Activated CD4-positive, alpha-beta T cell treated with anti-CD3 and anti-CD28 coated beads for 24 hours (primary cell): ENCODE results near the gene ADGRA1.

Experiments used
- DNase-seq, 2 donors: peaks; one replicate each; pipeline ENCODE4 v3.0.0-alpha.2; 2020; ENCODE audit warnings: low read depth in 2 of 2

Gene ADGRA1

DNA sequence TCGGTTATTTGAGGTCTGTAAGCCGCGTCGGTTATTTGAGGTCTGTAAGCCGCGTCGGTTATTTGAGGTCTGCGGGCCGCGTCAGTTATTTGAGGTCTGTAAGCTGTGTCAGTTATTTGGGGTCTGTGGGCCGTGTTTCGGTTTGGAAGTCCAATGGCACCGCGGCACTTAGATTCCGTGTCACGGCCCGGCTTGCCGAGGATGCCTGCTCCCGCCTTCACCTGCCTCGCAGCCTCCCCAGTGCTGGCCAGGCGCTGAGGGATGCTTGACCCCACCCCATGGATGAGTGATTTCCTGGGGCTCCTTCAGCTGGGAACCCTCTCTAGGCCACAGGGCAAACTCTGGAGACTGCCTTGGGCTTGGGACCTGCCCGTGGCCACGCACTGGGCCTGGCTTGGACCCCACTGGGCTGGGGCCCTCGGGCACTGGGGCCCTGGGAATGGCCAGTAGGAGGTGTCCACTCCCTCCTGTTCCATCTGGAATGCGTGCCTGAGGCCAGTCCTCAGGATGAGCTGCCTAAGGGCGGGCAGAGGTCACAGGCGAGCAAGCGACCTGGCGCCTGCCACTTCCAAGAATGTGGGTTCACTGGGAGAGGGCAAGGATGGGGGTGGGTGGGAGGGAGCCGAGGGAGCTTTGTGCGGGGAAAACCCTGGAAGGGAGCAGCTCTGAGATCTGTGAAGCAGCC lies 25.6 kb downstream of the ADGRA1 start:
- no peak for DNase-seq

DNA sequence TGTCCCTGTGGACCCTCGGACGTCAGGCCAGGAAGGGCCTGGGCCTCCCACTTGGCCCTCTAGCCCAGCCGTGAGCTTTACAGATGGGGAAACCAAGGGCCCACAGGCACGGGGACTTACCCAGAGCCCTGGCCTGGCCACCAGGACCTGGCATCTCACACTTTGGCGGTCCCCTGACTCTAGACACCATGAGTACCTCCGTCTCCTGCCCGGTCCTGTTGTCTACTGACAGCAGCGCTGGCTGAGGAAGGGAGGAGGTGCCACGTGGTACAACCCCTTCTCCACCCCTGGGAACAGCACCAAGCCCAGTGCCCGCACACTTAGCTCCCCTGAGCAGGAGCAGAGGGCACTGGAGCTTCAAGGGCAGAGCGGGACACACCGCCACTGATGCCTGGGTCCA lies 26.1 kb downstream of the ADGRA1 start:
- DNase-seq, result no peak

DNA sequence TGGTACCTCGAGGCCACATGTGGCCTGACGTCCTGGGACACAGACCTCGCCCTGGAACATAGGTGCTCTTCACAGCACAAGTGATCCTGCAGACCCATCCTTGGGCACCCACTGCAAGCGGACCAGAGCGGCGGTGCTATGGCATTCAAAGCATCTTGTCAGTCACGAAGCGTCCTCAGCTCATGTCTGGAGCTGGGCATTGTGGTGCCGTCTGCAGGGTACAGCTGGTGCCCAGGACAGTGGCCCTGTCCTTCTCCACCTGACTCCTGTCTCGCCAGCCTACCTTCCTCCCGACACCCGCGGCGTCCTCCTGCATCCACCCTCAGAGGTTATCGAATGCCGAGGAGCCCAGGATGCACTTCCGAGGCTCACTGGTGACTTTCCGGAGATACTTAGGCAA lies 26.5 kb downstream of the ADGRA1 start:
- no peak for DNase-seq

DNA sequence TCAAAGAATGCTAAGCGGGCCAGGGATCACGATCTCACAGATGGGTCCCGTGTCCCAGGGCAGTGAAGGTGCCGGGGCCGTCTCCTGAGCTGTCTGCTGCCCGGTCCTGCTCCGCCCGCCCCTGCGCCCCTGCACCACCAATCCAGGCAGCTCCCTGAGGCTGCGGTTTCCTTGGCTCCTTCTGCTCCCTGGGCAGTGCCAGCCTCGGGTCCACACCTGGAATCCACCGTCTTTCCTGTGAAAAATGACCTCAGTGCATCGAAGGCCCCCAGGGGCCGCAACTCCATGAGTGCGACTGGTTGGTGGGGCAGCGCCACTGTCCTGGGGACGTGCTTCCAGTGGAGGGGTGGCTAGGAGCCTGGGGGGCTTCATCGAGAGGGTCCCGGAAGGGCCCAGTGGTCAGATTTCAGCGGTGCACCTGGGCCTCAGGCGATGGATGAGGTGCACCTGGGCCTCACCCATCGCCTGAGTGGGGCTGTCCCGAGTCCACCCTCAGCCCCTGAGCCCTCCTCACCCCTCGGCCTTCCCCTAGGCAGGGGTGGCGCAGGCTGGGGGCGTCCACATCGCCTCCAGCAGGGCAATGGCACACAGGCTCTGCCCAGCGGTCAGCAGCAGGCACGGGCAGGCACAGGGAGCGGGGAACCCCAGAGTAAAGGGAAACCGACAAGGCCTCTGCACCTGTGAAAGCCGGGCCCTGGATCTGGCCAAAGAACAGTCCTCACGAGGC lies 27.2 kb downstream of the ADGRA1 start:
- DNase-seq, result no peak

DNA sequence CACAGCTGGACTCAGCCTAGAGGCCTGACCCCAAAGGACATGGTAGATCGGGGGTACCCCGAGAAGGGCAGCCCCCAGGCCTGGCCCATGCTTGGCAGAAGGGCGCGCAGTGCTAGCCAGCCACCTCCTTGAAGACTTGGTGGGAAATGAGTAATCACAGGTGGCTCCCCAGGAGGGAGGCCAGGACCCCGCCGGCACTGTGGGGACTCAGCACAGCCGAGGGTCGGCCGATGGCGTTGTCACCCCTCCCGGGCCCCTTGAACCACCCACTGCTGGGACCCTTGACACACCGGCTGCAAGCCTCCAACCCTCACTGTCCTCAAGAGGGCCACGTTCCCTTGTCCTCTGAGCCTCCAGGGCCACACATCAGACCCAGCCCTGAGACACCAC lies 27.7 kb downstream of the ADGRA1 start:
- DNase-seq, result no peak

DNA sequence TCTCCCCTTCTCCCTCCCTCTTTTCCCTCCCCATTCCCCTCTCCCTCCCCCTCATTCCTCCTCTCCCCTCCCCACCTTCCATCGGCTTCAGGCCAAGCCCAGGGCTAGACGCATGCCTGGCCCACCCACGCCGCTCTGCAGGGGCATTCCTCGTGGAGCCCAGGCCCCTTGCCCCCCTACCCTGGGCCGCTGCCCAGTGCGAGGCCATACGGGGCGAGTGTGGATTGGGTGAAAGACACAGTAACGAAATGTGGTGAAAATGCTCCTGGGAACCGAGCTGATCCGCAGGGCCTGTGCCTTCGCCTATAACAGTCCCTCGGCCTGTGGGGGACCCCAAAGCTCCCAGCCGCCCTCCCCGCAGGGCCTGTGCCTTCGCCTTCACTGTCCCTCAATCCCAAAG lies 28.3 kb downstream of the ADGRA1 start:
- no peak for DNase-seq

DNA sequence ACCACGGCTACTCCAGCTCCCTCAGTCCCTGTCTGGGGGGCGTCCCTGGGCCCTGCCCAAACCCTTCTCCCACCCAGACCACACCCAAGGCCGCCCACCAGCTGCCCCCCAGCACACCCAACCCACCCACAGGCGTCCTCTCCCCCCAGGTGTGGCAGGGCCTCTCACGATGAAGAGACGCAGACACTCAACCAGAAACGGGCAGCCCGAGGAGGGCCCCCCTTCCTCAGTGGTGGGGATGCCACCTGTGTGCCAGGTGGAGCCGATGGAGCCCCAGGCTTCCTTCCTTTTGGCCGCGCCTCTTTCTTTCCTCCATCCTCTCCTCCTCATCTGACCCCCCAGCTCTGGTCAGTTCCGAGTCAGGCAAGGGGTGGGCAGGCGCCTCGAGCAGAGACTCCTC lies 28.7 kb downstream of the ADGRA1 start:
- DNase-seq, result no peak

DNA sequence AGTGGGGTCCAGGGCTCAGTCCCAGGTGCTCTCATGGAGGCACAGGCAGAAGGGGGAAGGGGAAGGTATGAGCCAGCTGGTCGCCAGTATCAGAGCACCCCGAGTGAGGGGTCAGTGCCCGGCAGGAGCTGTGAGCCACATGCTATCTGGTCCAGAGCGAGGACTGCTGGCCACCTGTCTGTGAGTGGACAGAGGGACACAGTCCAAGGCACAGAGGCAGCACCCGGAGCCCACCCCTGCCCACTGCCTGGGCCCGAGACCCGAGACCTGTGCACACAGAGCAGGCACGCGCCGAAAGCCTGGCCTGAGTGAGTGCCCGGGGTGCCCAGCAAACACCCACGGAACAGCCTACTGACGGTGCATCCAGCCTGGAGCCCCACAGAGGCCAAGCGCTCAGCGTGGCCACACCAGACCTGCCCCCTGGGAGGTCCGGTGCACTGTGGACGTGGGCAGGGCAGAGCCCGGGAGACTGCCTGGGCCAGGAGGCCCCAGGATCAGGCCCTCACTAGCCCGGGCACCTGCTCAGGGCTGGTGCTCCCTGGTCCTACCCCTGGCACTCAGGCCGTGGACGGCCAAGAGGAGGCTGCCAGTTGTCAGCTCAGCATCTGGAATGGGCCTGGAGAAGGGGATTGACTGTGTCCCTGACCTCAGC lies 29.4 kb downstream of the ADGRA1 start:
- DNase-seq, result no peak

DNA sequence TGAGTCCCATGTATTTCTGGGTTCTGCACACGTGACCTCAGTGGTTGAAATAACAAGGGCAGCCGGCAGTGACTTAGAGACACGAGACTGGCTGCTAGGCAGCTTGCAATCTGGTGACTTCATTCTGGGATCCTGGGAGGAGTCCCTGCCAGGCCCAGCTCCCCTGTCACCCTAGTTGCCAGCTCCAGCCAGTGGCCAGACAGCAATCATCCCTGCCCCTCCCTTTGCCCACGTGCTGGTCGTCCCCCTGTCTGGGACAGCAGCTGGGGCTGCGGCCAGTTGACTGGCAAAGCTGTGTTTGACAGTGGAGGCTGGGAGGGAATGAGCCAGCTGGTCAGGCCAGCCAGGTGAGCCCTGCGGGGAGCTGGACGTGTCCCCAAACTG lies 30.0 kb downstream of the ADGRA1 start:
- no peak for DNase-seq

DNA sequence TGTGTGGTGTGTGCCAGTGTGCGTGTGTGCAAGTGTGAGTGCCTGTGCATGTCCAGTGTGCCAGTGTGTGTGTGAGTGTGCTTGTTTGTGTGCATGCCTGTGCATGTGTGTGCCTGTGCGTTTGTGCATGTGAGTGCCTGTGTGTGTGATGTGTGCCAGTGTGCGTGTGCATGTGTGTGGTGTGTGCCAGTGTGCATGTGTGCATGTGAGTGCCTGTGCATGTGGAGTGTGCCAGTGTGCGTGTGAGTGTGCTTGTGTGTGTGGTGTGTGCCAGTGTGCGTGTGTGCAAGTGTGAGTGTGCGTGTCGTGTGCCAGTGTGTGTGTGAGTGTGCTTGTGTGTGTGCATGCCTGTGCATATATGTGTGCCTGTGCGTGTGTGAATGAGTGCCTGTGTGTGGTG lies 33.8 kb downstream of the ADGRA1 start:
- DNase-seq, result no peak

DNA sequence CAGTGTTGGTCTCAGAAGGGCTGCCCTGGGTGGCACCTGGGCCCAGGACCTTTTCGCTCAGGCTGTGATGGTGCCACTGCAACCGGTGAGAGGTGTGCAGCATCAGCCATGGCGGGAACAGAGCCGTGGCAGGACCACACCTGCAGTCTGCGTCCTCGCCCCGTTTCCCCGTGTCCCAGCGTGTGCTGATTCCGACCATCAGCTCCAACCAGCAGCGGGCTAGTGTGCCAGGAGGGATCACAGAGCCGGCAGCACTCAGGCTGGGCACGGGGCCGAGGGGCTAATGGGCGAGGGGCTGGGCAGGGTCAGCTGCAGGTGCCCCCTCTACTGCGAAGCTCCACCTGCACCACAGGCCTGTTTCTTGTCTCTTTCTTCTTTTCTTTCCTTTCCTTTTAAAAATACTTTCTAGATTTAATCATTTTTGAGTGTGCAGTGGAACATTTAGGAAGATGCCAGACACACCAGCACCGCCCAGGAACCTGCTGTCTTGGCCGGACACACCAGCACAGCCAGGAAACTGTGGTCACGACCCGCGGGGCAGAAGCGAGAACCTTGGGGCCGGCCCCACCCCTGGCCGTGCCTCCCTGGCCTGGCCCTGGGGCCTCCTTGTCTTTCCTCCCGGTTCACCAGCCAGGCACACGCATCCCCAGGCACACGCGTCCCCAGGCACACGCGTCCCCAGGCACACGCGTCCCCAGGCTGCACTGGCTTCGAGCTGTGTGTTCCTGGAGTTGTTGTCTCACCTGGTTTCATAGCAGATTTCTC lies 34.6 kb downstream of the ADGRA1 start:
- no peak for DNase-seq

DNA sequence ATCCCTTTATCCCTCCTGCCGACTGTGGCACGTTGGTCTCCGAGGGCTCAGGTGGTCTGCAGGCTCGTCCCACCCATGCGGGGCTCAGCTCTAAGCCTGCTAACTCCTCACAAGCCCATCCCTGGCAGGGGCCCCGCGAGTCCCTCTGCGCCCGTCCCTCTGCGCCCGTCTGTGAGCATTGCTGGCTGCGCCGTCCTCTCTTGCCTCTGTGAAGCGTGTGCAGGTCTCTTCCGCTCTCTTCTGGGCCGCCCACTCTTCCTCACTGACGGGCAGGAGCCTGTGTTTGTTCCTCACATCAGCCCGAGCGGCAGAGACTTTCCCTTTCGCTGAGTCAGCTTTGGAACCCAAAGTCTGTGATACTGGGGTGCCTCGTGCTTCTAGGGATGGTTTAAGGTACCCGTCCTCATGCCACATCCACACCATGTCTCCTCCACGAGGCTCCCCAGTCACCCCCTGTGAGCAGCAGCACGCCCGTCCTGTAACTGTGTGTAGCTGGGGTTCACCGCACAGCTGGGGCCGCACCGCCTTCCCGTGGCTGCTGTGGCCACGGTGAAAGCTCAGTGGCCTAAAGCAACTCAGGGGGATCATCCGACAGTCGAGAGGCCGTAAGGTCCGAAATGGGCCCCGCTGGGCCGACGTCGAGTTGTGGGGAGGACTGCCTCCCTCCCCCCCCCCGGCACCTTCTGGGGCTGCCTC lies 35.5 kb downstream of the ADGRA1 start:
- no peak for DNase-seq

DNA sequence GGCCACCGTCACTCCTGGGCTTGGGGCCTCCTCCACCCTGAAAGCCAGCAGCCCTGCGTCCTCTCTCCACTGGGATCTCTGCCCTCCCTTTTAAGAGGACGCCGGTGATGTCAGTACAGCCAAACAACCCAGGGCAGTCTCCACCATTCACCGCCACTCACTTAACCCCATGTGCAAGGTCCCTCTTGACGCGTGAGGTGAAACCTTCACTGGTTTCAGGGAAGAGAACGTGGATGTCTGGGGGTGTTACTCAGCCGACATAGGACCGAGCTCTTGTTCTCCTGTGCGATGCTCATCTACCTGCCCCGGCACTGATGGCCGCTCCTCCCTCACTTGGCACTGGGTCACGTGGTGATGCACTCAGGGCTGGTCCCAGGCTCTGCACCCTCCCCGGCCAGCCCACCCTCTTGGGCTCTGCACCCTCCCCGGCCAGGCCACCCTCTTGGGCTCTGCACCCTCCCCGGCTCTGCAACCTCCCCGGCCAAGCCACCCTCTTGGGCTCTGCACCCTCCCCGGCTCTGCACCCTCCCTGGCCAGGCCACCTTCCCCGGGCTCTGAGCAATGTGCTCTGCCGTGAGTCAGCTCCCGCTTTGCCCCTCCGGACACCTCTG lies 36.1 kb downstream of the ADGRA1 start:
- no peak for DNase-seq

DNA sequence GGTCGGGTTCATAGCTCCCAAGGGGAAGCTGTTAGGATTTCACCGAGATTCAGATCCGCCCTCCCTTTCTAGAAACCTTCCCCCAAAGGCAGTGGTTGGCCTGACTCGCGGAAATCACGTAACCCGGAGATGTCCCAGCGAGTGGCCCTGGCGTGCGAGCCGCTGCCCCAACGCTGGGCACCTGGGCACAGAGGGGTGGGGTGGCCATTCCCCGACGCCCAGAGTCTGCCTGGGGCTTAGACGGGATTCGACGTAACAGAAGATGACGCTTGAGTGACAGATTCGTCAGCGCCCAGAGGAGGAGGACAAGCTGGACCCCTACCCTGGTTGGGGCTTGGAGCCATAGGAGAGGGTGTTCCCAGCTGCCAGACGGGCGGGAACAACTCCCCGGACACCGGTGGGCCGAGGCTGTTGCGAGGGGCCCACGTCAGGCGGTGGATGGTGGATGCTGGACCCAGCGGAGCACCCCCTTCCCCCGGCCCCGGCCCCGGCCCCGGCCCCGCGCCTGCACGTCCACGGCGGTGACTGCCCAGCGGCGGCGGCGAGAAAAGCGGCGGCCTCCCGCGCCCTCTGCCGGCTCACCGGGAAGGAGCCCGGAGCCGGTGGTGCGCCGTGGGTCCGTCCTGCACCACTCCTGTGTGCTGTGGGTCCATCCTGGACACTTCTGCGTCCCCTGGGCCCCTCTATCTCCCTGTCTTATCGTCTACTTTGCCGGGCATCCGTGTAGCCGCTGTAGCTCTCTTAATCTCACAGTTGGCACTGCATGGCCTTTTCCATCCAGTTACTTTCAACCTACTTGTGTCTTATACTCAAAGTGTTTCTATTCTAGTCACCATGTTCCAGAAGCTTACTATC lies 36.9 kb downstream of the ADGRA1 start:
- DNase-seq, result no peak

DNA sequence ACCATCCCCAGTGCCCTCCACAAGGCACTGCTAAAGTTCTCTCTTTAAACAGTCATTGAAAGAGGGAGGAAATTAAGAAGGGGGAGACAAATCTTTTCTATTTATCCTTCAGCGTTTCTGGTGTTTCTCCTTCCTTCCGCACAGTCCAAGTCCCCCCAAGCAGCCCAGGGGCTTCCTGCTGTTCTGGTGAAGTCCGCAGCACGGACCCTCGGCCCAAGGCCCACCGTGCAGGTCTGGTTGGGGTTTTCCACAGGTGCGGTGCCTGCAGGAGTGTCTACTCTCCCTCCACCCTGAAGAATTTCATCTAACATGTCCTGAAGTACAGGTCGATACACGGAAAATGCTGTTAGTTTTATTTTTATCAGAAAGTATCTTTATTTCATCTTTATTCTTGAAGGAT lies 38.2 kb downstream of the ADGRA1 start:
- DNase-seq, result no peak

DNA sequence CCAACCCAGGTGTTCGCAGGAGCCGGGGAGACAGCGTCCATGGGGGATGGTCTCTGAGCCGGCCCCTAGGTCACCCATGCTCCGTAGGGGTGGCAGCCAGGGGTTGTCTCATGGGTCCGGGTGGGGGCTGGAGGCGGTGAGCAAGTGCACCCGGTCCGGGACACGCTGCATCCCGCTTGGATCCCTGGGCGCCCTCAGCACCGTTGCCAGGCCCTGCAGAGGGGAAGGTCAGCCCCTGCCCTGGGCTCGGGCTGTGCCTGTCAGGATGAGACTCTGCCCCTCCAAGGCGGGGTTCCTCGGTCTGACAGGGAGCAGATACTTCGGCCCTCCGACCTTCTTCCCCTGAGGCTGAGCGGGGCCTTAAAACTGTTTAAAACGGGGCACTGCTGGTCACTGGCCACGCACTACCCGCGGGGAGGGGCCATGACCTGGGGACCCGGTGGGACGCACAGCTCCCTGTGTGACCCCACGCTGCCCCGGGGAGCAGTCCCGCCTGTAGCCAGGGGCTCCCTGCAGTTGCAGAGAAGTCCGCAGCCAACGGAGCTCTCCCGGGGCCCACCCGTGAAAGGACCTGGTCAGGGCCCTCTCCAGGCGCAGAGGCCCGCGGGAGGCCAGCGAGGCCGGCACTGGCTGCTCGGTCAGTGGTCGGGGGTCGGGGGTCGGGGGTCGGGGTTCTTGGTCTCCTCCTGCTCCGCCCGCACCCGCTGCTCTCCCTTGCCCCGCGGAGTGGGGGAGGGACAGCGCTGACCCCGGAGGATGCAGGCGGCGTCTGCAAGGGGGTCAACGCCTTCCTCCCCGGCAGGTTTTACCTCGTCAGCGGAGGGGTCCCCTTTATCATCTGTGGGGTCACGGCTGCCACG lies 38.9 kb downstream of the ADGRA1 start:
- no peak for DNase-seq

DNA sequence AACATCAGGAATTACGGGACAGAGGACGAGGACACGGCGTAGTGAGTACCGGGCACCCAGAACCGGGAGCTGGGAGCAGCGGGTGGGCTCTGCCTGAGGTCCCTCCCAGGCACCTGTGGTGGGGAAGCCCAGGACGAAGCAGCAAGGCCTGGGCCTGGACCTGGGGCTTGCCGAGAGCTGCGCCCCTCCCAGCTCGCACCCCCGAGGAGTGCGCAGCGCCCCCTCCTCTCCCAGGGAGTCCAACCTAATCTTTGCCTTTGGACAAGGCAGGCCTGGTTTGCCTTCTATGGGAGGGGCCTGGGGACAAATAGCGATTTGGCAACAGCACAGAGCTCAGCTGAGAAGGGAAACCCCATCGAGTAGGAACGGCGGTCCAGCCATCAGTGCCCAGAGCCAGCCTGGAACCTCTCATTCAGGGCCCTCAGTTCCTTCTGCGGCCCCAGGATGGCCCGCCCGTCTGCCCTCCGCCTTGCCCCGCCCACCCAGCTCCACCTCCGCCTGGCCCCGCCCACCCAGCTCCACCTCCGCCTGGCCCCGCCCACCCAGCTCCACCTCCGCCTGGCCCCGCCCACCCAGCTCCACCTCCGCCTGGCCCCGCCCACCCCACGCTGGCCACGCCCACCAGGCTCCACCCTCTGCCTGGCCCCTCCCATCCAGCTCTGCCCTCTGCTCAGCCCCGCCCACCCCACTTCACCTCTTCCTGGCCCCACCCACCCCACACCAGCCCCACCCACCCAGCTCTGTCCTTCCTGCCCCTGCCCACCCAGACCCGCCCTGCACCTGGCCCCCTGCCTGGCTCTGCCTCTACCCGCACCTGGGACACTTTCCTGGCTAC lies 39.8 kb downstream of the ADGRA1 start:
- peak in 1 of 2 donors; percentile 34 for DNase-seq
